Measurements from ENCODE around the gene KRTAP26-1.

The KRTAP26-1 gene

GRCh38 chr21:30271156-30271555 is 49.0 kb downstream of the KRTAP26-1 start:
- DNase-seq (ENCODE audit: low read depth in 2 of 2), result no peak

GRCh38 chr21:30269803-30270530 is 50.1 kb downstream of the KRTAP26-1 start:
- DNase-seq (ENCODE audit: low read depth in 2 of 2), result no peak
